GM18861 (cell line): ENCODE results near the gene TMX2.
A peak's percentile ranks its signal among the peaks of the same experiment; 100 is the strongest.
"Not testable (repeated sequence)": the region's sequence is repeated elsewhere in the genome, so short reads cannot be mapped to it uniquely, and the experiment has no call there.

Experiments used
- ATAC-seq: cut with Tn5 transposase; IDR thresholded peaks from one replicate; pipeline ENCODE4 v1.9.1; 2021; ENCODE audit not compliant: unreplicated experiment

TMX2 gene

DNA sequence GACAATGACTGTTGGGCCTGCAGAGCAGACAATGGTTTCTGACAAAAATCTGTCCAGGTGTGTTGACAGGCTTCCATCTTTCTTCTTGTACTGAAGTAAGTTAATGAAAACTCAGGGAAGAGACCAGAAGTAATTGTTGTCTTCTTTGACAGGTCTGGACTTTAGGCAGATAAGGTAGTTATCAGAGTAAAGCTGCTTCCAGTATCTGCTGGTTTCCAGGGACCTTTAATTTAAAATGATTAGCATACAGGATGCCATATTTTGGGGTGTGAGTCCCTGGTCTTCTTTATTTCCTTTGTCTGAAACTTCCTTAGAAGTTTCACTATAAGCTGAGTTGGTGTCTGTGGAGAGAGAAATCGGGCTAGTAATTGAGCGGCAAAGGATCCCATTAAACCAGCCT, 1.4 kb downstream of the TMX2 start:
- ATAC-seq = no peak

DNA sequence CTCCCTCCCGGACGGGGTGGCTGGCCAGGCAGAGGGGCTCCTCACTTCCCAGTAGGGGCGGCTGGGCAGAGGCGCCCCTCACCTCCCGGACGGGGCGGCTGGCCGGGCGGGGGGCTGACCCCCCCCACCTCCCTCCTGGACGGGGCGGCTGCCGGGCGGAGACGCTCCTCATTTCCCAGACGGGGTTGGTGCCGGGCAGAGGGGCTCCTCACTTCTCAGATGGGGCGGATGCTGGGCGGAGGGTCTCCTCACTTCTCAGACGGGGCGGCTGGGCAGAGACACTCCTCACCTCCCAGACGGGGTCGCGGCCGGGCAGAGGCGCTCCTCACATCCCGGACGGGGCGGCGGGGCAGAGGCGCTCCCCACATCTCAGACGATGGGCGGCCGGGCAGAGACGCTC, 4.3 kb downstream of the TMX2 start:
- ATAC-seq = not testable (repeated sequence)

DNA sequence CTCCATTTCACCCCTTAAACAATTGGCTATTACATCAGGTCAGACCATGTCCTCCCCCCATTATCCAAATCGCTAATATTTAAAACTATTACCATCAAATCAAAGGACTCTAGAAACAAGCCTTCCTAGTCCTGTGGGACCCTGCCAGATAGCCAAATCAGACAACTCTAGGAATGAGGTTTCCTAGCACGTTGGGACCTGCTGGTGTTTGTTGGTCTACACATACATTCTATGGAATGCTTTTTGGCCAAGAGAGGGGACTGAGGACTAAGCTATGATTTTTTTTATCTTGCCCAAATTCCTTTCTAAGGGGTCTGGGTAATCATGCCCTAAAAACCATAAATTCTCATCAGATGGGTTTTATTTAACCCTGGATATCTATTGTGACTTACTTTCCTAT, 14.8 kb downstream of the TMX2 start:
- ATAC-seq = no peak

DNA sequence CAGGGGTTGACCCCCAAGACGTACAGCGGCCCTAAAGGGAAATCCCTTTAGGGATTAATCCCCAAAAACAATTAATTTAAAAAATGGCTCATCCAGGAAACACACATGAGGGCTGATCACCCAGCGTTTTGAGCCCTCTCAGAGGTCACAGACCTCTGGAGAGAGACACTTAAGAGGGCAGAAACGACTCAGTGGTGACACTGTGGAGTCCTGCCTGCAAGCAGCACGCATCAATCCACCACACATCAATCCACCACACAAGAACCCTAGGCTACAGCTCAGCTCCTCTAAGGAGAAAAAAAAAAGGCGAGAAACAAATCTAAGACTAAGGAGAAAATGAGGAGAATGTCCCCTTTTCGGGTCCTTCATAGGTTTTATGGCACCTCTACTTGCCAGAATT, 16.4 kb downstream of the TMX2 start:
- ATAC-seq = no peak

DNA sequence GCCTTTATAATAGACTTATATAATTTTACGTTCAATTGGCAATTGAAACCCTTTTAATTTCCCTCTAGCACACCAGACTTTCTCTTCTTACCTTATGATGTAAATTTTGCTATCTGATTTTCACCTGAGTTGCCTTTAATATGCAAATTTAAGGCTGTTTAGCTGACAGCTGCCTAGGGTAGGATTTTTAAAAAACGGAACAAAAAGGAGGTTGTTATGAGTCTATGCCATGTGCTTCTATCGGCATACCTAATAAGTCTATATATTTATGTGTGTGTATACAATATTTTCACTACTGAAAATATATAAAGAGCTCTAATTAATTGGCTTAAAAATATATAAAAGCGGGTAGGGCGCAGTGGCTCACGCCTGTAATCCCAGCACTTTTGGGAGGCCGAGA, 17.1 kb downstream of the TMX2 start:
- no peak for ATAC-seq

DNA sequence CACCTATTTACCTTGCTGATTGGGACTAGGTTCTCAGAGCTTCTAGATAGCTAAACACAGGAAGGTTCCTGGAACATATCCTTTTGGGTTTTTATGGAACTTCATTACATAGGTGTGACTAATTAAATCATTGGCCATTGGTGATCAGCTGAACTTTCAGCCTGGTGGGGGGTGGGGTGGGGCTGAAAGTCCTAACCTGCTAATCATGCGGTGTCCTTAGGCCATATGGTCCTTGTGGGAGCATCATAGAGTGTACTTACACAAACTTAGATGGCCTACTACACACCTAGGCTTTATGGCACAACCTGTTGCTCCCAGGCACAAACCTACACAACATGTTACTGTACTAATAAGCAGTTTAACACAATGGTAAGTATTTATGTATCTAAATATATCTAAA, 20.3 kb downstream of the TMX2 start:
- no peak for ATAC-seq

DNA sequence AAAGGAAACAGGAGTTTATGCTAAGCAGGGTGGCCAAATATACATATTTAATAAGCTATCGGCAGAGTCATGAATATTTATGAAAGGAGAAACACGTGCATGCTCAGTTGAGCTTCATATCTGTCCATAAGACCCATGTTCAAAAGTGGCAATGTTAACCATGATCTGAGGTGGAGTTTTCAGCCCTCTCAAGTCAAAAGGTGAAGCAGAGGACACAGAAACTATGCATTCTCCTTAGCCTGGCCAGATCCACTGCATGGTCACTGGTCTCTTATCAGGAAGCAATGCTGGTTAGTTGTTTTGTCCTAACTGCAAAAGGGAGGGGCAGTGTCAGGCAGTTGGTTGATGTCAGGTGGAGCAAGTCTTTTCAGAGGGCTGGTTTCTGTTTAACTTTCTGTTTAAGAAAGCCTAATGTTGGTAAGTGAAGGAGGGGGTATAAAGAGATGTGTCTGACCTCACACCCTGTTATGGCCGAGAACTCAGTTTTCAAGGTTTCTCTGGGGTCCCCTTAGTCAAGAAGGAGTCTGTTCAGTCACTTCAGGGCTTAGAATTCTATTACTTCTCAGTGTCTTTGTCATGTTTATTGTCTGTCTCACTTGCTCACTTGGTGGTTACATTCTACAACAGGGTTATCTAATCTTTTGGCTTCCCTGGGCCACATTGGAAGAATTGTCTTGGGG, 23.4 kb downstream of the TMX2 start:
- no peak for ATAC-seq

DNA sequence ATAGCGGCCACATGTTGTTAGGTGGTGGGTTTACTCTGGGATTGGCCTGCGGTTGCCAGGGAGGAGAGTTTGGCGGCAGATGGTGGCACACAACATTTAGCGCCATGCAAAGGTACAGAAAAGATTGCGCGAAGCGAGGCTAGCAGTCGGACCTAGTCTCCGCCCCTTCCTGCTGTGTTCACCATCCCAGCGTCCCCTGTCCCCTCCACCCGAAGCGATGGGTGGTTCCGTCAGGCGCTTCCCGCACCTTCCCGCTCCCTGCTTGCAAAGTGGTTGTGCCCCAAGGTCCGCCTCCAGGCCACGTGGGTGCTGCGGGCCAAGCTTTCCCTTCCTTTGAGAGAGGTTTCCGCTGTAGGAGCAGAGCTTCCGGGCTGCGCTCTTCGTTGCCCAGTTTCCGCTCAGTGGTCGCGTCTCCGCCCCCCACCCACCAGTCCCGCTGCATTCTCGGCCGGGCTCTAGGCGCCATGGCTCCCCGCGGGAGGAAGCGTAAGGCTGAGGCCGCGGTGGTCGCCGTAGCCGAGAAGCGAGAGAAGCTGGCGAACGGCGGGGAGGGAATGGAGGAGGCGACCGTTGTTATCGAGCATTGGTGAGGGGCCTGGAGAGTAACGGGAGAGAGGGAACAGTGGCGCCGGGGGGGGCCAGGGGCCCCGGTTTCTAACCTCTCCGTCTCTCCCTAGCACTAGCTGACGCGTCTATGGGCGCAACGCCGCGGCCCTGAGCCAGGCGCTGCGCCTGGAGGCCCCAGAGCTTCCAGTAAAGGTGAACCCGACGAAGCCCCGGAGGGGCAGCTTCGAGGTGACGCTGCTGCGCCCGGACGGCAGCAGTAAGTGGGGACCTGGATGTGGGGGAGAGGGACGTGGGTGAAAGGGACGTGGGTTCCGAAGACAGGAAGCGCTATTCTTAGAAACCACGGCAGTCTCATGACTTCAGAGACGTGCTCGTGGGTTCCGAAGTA, 29.0 kb downstream of the TMX2 start, which contains the start of gene SELENOH:
TSS of gene SELENOH (plus strand) at position 360 of the 955 bp plus-strand sequence. CDS start at position 465, 105 bp downstream.
- peak; percentile 85 for ATAC-seq

DNA sequence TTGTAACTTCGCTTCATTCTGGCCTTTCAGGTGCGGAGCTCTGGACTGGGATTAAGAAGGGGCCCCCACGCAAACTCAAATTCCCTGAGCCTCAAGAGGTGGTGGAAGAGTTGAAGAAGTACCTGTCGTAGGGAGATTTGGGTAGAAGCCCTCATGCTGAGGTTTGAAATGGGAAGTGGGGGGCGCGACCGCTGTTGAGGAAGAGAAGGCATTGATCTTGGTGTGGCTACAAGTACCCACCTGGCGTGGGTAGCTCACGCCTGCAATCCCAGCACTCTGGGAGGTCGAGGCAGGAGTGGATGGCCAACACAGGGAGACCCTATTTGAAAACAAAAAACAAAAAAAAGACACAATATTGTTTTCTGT, 29.7 kb downstream of the TMX2 start:
- ATAC-seq = no peak

DNA sequence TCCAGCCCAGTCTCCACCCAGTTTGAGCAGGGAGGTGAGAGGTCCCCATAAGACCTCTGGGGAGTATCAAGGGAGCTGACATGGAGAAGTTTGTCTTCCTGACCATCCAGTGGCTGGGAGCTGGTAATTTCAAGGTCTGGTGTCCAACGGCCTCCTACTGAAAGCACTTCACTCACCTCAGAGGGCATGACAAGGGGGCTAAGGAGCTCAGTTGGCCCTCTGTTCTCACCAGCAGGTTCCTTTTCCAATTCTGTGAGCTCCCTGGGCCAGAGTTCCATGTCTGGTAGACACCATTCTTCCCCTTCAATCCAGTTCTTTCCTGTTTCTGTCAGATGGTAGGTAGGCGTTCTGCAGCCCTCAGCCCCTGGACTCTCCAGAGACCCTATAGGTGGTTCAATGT, 32.0 kb downstream of the TMX2 start:
- no peak for ATAC-seq

DNA sequence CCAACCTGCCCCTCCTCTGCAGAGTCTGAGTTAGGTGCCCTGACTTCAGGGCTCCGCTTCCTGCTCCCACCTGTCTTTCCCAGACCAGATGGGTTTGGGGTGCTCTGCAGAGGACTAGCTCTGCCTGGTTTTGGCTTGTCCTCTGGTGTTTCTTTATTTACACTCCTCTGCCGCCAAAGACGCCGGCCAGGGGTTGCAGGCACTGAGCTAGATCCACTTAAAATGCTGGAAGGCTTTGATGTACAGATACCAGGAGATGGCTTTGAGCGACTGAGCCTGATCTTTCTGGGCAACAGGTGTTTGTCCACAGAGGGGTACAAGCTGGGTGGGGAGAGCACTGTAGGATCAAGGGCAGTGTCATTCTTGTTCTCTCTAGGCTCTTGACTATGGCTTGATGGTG, 32.8 kb downstream of the TMX2 start:
- no peak for ATAC-seq

DNA sequence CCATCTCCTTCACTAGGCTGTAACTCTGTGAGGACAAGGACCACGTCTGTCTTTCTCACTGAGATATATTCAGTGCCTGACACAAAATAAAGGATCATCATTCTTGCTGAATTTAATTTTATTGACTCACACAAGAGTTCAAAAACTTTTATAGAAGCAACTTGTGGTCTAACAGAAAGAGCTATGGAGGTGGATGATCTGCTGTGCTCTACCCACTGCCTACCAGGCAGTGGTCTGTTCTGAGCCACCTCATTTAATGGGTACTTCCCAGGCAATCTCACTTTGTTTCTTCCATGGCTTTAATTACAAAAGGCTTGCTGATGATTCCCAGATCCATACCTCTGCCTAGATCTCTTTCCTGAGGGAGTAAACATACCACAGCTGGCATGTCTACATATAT, 34.5 kb downstream of the TMX2 start:
- ATAC-seq = no peak

DNA sequence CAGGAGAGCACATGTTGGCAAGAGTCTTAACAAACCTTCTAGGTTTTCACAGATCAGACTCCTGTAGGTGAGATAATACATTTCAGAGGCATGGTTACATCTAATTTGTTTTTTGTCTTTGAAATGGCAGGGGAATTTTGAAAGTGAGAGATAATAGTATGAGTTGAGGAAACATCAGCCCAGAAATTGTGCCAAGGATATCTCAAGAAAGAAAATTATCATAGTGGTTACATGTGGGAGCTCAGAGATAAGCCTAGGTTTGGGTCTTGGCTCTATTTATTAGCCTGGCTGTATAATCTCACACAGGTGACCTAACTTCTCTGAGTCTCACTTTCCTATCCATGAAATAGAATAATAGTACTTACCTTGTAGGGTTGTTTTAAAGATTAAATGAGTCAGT, 38.8 kb downstream of the TMX2 start:
- ATAC-seq = no peak

DNA sequence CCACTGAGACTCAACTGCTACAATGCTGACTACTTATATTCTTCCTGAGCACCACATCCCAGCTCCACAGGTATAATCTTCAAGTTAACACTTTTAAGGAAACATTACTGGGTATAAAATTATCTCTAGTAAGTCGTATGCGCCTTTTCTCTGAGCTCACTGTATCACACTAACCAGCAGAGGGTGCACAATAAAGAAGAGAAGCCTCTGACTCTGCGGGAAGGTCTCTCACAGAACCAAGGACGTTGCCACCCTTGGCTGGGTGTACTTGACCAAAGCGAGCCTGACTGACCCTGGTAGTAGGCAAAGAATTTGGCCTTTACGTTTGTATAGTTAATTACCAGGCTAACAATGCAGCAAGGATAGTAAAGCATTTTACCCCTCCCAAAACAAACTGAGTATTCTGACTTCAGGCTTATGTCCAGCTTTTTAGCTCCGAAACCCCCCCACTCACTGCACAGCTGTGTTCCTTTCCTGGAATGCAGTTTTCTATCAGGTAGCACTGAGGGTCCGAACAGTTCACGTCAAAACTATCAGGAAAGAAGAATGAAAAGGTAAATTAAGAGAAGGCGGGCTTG, 39.4 kb downstream of the TMX2 start, which contains the start of gene BTBD18:
TSS of gene BTBD18 (minus strand) at position 144 of the 578 bp plus-strand sequence. CDS start 631 bp downstream, outside the sequence.
- no peak for ATAC-seq

DNA sequence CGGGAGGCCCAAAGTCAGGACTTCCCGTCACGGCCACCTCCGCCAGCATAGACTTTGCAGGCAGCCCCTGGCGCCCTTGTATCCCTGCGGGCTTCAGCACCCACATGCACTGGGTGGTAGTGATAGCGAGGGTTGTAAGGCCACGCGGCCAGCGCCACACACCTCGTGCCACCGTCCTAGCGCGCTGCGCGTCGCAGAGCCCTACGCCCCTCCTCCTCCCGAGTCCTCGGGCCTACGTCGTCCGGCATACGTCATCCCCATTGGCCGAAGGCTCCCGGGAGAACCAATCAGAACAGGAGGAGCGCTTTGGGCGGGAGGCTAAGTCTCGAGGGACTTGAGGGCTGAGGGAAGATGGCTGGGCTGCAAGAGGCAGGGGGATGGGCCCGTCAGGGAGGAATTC, 40.6 kb downstream of the TMX2 start:
- no peak for ATAC-seq

DNA sequence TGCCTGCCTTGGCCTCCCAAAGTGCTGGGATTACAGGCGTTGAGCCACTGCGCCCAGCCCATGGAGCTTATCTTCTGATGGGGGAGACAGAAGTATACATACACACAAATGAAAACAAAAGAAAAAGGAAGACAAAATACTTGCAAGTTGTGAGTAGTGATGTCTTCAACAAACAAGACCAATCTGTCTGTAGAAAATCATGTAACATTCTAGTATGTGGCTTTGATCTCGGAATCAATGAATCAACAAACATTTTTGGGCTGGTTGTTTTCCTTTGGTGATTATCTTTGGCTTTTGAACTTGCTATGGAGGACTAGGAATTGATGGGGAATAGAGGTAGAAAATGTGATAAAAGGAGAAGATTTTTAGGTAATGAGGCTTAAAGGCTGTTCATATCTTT, 45.8 kb downstream of the TMX2 start:
- ATAC-seq = no peak

DNA sequence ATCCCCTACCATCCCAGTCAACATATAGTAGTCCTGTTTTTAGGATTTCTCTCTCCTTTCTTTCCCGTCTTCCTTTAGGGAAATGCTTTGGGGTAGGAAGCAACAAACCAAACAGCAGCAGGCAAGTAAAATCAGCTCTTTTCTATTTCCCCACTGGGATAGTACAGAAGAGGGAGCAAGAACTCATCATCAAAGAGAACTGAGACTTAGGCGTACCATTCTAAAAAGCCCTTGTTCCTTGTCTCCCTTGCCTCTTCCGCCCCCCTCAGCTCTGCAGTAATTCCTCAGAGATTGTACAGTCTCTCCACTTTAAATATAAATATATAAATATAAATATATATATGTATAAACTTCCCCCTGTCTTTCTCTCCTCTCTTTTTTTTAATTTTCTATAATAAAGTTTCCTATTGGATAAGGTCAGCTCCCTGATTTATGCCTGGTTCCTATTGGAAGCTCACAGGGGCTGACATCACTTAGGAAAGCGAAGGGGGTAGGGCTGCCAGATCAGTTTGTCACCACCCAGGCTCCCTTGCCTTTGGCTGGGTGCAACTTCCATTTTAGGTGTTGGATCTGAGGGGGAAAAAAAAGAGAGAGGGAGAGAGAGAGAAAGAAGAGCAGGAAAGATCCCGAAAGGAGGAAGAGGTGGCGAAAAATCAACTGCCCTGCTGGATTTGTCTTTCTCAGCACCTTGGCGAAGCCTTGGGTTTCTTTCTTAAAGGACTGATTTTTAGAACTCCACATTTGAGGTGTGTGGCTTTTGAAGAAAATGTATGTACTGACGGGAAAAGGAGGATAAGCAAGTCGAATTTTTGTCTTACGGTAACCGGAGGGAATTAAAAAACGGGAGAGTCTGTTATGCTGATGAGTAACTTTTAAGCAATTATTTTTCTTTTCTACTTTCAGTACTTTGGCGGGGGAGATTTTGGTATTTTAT, 49.2 kb downstream of the TMX2 start, which contains the start of gene CTNND1:
TSS of gene CTNND1 (plus strand) at position 502 of the 934 bp plus-strand sequence. CDS start 29,677 bp downstream, outside the sequence.
- ATAC-seq = peak; percentile 89

DNA sequence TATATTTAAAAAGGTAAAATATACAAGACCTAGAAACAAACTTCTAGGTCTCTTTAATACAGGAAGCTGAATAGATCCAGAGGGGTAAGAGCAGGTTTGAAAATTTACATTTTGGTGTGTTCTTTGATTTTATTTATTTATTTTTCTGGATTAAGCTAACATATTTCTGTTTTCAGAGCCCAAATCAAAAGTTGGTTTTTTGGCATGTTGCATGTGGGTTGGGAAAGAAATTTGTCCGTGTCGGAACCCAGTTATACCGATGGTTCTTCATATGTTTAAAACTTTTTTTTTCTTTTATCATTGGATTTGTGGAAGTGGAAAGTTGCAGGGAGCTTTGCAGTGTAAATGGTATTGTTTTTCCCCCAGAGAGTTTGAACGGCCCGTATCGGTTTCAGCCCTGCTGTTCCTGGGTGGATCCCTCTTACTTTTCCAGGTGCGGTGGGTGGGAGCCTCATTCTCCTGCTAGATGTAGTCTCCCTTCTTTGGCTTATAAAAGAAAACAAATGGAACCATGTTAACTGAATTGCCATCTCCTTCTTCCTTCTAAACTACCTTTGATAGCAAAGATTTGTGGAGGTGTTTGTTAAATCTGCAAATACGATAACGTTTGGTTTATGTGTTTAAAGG, 50.0 kb downstream of the TMX2 start:
- ATAC-seq = no peak

DNA sequence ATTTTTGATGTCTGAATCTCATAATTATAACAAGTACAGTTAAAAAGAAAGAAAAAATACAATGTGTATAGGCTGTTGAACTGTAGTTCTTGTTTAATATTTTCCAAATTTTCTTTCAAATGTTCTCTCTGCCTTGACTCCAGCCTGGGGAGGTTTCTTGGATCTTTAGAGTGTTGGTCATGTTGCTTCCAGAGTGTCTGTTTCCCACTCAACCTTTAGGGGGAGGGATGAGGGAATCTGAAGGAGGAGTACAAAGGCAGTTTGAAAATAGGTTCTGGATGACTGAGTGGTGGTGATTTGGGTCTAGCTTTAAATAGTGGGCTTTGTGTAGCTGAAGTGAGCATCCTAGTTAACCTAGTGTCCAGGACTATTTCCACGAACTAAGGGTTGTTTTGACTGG, 51.2 kb downstream of the TMX2 start:
- no peak for ATAC-seq

DNA sequence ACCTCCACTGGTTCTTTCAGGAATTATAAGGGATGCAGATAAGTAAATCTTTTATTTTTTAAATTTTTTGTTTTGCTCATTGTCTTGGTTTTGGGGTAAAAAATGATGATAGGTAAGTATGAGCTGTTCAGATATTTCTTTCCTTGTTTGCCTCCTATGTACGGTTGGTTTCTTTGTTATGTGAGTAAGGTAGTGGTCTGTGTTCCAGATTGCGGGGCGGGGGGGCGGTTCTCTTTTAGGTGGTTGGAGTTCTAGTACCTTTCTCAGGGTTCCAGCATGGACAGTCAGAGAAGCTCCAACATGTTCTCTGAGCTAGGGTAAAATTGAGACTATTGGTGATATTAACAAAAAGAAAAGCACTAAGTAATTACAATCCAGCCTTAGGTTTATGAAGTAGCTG, 51.6 kb downstream of the TMX2 start:
- no peak for ATAC-seq
